ENCODE data around the gene CRACR2B. TPM values are rescaled to one million over a fixed set of nuclear protein-coding genes. Genes with fewer than 3 reads are reported as not detected.

Gene CRACR2B
- total RNA-seq, 1 experiment from 2014 or later, result 5.3 TPM

GRCh38 chr11:838441-839279 is 10.9 kb downstream of the CRACR2B start:
- no peak for DNase-seq (ENCODE audit: low read depth)

DNA sequence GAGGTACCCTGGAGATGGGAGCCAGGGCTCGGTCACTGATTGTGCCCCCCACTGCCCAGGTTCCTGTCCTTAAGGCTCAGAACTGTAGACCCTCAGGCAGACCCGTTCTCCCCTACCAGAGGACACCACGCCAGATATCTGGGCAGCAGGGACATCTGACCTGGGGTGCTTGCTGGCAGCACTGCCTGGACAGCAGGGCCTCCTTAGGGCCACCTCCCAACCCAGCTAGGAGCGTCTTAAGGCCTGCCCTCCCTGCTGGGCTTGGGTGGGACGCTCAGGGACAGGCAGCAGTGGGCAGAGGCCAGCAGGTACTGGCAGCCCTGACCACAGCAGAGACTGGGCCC is 11.5 kb downstream of the CRACR2B start:
- DNase-seq (ENCODE audit: low read depth), result no peak

DNA sequence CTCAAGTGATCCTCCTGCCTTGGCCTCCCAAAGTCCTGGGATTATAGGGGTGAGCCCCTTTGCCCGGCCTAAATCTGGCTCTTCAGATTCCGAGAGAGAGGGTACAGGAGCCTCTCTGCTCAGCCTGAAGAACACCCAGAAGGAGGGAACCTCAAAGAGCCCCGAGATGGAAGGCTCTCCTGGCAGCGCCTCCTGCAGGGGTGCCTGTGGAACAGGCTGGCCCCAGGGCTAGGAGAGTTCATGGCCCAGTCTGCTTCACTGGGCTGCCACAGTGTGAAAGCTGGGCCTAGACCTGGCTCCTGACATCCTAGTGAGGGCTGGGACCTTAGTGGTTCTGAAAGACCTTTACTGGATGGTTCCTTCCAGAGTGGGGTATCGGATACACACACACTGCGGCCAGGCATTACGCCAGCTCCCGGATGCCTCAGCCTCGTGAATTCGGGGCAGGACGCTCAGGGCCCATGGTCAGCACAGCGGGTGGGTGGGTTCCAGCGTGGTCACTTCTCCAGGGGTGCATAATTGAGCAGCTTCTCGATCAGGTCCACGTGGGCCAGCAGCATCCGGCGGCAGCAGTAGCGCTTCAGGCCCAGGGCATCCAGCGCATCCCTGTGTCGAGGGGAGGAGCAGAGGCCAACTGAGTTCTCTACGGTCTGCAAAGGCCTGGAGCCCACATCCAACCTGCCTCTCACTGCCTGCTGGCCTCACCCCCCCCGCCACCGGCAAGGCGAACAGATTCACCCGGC is 12.3 kb downstream of the CRACR2B start:
- DNase-seq (ENCODE audit: low read depth), result no peak

DNA sequence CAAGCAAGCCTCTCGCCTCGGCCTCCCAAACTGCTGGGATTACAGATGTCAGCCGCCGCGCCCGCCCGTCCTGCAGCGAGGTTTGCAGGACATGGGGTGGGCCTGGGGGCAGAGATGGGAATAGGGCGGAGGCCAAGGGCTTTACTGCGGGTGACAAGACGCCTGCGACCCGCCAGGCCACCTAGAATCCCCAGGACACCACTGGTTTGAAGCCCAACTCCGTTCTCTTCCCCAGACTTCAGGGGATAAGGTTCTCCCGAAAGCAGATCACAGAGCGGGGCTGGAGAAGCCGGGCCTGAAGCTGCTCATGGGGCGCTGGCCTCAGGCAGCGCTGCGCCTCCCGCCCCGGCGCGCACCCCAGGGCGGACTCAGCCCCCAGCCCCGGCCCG is 14.3 kb downstream of the CRACR2B start:
- no peak for DNase-seq (ENCODE audit: low read depth)

GRCh38 chr11:842370-843002 is 14.8 kb downstream of the CRACR2B start, which contains the start of the genes POLR2L and TSPAN4:
Gene POLR2L, minus strand, starts transcription at chr11:842529. Its CDS starts 21 bp downstream, at chr11:842508.
Gene TSPAN4, plus strand, starts transcription at chr11:842852. Its CDS starts 7,453 bp downstream, at chr11:850305.
- peak; percentile 94 for DNase-seq (ENCODE audit: low read depth)

DNA sequence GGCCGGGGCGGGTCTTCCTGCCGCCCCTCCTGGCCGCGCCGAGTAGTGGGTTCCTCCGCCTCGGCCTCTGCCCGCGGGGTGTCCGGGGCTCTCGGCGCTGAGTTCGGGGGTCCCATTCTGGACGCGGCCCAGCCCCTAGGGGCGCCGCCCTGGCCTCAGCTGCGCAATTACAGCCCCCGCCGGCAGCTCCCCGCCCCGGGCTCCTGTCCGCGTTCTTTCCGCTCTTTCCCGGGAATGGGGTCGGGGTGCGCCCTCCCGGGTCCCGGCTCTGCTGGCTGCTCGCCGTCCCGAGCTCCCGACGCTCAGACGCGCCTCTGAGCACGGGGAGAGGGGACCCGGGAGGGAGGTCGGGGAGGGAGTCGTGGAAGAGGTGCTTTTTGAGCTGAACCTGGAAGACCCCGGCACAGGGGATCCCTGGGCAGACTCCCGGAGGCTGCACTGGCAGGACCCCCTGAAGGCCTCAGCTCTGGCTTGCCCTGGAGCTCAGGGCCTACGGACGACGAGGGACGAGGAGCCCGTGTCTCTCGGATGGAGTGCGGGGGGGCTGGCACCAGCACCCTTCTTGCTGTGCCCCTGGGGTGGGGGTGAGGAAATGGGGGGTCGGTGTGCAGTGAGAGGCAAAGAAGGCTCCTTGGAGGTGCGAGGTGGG is 15.5 kb downstream of the CRACR2B start:
- DNase-seq (ENCODE audit: low read depth), result no peak

GRCh38 chr11:843818-844692 is 16.3 kb downstream of the CRACR2B start:
- peak; percentile 92 for DNase-seq (ENCODE audit: low read depth)

GRCh38 chr11:844693-845644 is 17.2 kb downstream of the CRACR2B start:
- DNase-seq (ENCODE audit: low read depth), result peak; percentile 91

- DNase-seq (ENCODE audit: low read depth), result peak; percentile 77
These were observed 18.3 kb downstream of the CRACR2B start for GRCh38 chr11:845872-846495.

DNA sequence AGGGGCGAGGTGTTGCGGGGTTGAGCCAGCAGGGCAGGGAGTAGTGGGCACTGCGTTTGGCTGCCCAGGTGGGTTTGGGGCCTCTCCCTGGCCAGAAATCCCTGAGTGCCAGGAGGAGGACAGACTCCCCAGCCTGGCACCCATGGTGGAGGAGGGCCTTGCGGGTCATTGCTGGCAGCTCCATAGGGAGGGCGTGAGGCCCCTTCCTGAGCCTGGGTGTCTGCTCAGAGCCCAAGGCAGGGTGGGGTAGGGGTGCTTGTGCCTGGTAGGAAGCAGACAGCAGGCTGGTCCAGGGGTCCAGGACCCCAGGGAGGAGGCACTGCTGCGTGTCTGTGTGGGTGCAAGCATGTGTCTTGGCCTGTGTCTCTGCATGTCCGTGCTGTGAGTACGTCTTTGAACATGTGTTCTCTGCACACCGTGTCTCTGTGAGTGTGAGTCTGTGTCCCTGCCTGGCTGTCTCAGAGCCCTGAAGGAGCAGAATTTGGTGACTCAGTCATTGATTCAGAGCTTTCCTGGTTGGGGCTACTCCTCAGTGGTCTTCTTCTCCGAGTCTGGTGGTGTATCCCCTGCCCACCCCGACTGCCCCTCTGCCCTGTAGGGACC is 18.9 kb downstream of the CRACR2B start:
- no peak for DNase-seq (ENCODE audit: low read depth)

GRCh38 chr11:847876-848275 is 20.2 kb downstream of the CRACR2B start:
- no peak for DNase-seq (ENCODE audit: low read depth)

- no peak for DNase-seq (ENCODE audit: low read depth)
These were observed 20.7 kb downstream of the CRACR2B start for GRCh38 chr11:848380-848931.

- DNase-seq (ENCODE audit: low read depth), result no peak
These were observed 21.5 kb downstream of the CRACR2B start for GRCh38 chr11:849104-849824.

DNA sequence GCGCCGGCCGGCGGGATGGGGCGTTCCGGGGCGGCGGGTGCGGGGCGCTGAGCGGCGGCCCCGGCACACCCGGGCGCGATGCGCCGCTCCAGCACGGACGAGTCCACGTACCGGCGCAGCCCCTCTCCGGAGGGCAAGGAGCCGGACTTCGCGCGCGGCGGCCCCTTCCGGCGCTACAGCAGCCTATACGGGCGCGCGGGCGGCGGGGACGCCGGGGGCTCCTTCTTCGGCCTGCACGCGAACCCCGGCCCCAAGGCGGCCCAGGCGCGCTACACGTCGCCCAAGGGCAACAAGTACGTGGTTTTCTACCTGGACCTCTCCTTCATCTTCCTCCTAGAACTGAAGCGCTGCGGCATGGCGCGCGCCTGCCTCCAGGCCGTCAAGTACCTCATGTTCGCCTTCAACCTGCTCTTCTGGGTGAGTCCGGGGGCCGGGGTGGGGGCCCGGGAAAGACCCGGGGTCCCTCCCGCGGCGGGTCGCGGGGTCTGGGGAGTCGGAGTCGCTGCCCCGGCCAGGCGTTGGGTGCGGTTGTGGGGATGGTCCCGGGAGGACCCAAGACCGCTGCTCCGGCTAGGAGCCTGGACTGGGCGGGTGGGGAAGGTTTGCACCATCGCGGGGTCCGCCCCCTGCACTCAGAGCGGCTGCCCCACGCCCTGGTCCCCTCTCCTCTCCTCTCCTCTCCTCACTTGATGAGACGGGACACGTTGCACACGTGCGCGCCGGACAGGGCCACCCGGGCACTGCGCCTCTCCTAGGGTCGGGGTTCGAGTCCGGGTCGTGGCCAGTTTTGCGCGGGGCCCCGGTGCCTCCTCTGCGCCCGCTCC is 22.4 kb downstream of the CRACR2B start:
- DNase-seq (ENCODE audit: low read depth), result no peak

DNA sequence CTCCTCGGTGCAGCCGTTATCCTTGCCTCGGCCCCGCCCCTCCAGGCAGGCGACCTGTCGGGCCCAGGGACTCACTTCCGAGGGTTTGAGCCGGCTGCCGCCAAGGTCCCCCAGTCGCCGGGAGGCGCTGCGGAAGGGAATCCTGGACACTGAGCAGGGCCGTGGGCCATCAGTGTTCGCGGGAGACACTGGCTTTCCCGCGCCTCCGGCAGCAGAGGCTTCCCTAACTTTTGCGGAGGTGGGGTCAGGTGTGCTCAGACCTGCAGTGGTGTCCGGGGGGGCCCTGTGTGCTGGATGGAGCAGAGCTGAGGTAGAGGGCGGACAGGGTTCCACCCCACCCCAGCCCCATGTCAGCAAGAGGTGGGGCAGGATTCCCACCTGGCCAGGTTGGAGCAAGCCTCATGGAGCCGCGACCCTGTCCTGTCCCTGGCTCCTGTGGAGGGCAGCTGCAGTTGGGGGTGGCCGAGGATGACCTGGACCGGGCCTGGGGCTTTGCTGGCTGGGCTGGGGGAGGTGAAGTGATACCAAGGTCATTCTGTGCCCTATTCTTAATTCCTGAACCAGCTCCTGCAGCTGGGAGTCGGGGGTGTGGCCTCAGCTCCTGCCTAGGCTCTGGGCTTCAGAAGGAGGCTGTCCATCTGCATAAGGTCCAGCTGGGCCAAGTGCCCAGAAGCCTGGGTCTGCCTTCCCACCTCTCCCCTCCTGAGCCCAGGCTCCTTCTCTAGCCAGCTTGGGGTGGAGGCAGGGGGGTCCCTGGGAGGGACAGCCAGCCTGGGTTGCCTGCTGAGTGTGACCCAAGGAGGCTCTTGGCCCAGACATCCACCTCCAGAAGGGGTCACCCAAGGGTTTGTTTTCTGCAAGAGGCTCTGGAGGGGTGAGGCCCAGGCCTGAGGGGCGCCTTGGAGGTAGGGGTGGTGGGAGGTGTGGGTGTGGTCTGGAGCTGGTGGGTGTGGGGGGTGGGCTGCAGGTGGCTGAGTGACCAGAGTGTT is 23.4 kb downstream of the CRACR2B start:
- DNase-seq (ENCODE audit: low read depth), result no peak

DNA sequence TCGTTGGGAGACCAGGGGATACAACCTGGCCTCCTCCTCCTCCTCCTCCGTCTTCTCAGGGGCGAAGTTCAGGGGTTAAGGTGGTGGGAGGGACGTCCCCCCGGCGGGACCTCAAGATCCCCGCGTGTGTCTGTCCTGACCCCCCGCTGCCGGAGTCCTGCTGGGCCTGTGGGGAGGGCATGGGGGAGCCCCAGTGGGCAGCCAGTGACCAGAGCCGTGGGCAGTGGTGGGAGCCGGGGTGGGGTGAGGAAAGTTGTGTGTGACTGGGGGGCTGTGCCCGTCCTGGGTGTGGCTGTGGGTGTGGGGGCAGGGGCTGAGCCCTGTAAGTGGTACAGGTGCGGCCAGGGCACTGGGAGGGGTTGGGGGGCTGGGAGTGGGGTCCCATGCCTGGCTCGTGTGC is 25.0 kb downstream of the CRACR2B start:
- DNase-seq (ENCODE audit: low read depth), result no peak

Measured in Daoy (cell line).